ENCODE measurements around the gene PANK1. TPM values are rescaled to one million over a fixed set of nuclear protein-coding genes. Genes with fewer than 3 reads are reported as not detected.

The PANK1 gene
- total and polyA plus RNA-seq, 2 of the 4 experiments (the other 2 are of a cell fraction), result 3.0 to 8.8 TPM

- no peaks in the 10 kb centered on the region; the same call in 1 of the 2 replicates for H3K9me1 ChIP-seq (ENCODE audit: insufficient read depth, low read length)
- H2BK5ac ChIP-seq (ENCODE audit: low read depth, low read length, poor library complexity, severe bottlenecking), result no peak overlapping the region
- no peak overlapping the region for H3K18ac ChIP-seq (ENCODE audit: low read depth, low read length)
- H3K4me2 ChIP-seq (ENCODE audit: low read depth, low read length), result no peak overlapping the region
- no peak overlapping the region for H3K56ac ChIP-seq (ENCODE audit: extremely low read depth, insufficient read depth, low read length)
- ATAC-seq (ENCODE audit: low read depth) (no peak), DNase-seq (no peak)
- H2AK9ac ChIP-seq (replicated peaks; ENCODE audit: low read depth, low read length, poor library complexity), result no peak overlapping the region
- dilution Hi-C loops (cut with HindIII; ENCODE audit: low sequenced_read_pairs, unreplicated experiment), result no loop called here
- TF ChIP-seq POLR2A (IDR thresholded peaks at IDR 0.05; ENCODE audit: low read depth, low read length) (no peak), MAFK (IDR thresholded peaks at IDR 0.05; ENCODE audit: low read depth, low read length) (no peak), FOS (IDR thresholded peaks at IDR 0.05; ENCODE audit: low read depth, low read length) (no peak), USF2 (IDR thresholded peaks at IDR 0.05; ENCODE audit: low read depth, low read length) (no peak), RAD21 (IDR thresholded peaks at IDR 0.05; ENCODE audit: low read length) (no peak)
- H3K4ac ChIP-seq (ENCODE audit: low read depth, low read length), result no peak overlapping the region
- H2BK20ac ChIP-seq (ENCODE audit: low read depth, low read length), result no peak overlapping the region
- intact Hi-C loops (cut with micrococcal nuclease), result no loop called here
- in situ Hi-C loops (cut with MboI; ENCODE audit: low sequenced_read_pairs), result no loop called here
- CTCF ChIA-PET, result no interaction called here
- H3K9me3 ChIP-seq (ENCODE audit: control insufficient read depth, insufficient read depth, low read length), result no peaks in the 10 kb centered on the region
- H4K8ac ChIP-seq (ENCODE audit: low read depth in 2 of 2, low read length in 2 of 2), result no peak overlapping the region
- no peaks in the 10 kb centered on the region for H3K4me1 ChIP-seq (ENCODE audit: control insufficient read depth, insufficient read depth, low read length)
- no peak overlapping the region for H3K27ac ChIP-seq (ENCODE audit: insufficient read depth, low read length)
- no peaks in the 10 kb centered on the region for H3K36me3 ChIP-seq (ENCODE audit: control insufficient read depth, insufficient read depth, low read length)
- H4K91ac ChIP-seq (ENCODE audit: insufficient read depth, low read depth, low read length), result no peak overlapping the region
- WGBS, 2 experiments (ENCODE audit: extremely low coverage in 2 of 2, insufficient read length in 1 of 2), result no CpG with 5 or more reads among the region's 5 CpGs
- BruUV-seq (replicated peaks), result no TSS peak
- no peak overlapping the region for H2AK5ac ChIP-seq (ENCODE audit: low read depth, low read length)
- H4K5ac ChIP-seq (ENCODE audit: low read depth, low read length), result no peak overlapping the region
- H4K20me1 ChIP-seq (ENCODE audit: insufficient read depth, low read length), result no peaks in the 10 kb centered on the region
- H2BK15ac ChIP-seq (ENCODE audit: low read depth, low read length), result no peak overlapping the region
- no peak overlapping the region for H2AFZ ChIP-seq (replicated peaks; ENCODE audit: low read length, poor library complexity)
- H3K79me1 ChIP-seq (ENCODE audit: low read depth in 1 of 2, low read length in 2 of 2), result no peaks in the 10 kb centered on the region
- no peak overlapping the region for H2BK120ac ChIP-seq (ENCODE audit: low read depth, low read length)
- POLR2A ChIA-PET (ENCODE audit: unreplicated experiment), result no interaction called here
- no peaks in the 10 kb centered on the region for H3K27me3 ChIP-seq (ENCODE audit: control insufficient read depth, insufficient read depth, low read length)
- H3K9ac ChIP-seq (ENCODE audit: low read depth, low read length), result no peak overlapping the region
- no peak overlapping the region for H3K4me3 ChIP-seq (ENCODE audit: insufficient read depth, low read depth, low read length)
- no peak overlapping the region for H3K23ac ChIP-seq (ENCODE audit: low read depth, low read length)
- no peak overlapping the region for H3K14ac ChIP-seq (replicated peaks; ENCODE audit: low read depth, low read length)
Measured at GRCh38 chr10:89683883-89684282, 38.8 kb upstream of the PANK1 start.

Measured in IMR-90 (cell line).